DND-41 (cell line): ENCODE measurements around the gene B3GALNT2.

ENCODE experiments used
- ATAC-seq: fragments of 200-7000 bp; cut with Tn5 transposase; 3 replicates; pipeline ENCODE4 v1.9.1; 2021; ENCODE audit warnings: low read depth; ENCODE audit not compliant: insufficient read depth
- DNase-seq: peaks from one replicate; pipeline ENCODE4 v3.0.0-alpha.2; 2020
- H2AFZ ChIP-seq: 2 replicates; pipeline ENCODE4 v1.6.0; 2012; ENCODE audit warnings: low read depth, low read length
- H3K27ac ChIP-seq: 2 replicates; pipeline ENCODE4 v1.5.1; 2012; ENCODE audit warnings: low read length, inconsistent platforms
- H3K27me3 ChIP-seq: fragments of 200-600 bp; sonication (generic); 2 replicates; pipeline ENCODE4 v1.6.0; 2012; ENCODE audit warnings: low read length, mild to moderate bottlenecking, inconsistent platforms; ENCODE audit not compliant: insufficient read depth, poor library complexity
- H3K36me3 ChIP-seq: 2 replicates; pipeline ENCODE4 v1.5.1; 2012; ENCODE audit warnings: low read length, inconsistent platforms; ENCODE audit not compliant: insufficient read depth
- H3K4me1 ChIP-seq: 2 replicates; pipeline ENCODE4 v1.5.1; 2012; ENCODE audit warnings: mild to moderate bottlenecking, low read length; ENCODE audit not compliant: insufficient read depth
- H3K4me2 ChIP-seq: 2 replicates; pipeline ENCODE4 v1.6.0; 2012; ENCODE audit warnings: mild to moderate bottlenecking, moderate library complexity, low read length, inconsistent platforms; ENCODE audit not compliant: insufficient read depth
- H3K4me3 ChIP-seq, 2 experiments: fragments of 200-600 bp in 1 of 2; shearing (Covaris generic) in 1 of 2; 2 replicates each; pipeline ENCODE4 v1.5.1; 2012 to 2016; ENCODE audit warnings: inconsistent platforms in 2 of 2, low read length in 2 of 2, mild to moderate bottlenecking in 2 of 2, low read depth in 1 of 2, moderate library complexity in 1 of 2
- H3K79me2 ChIP-seq: 2 replicates; pipeline ENCODE4 v1.6.0; 2012; ENCODE audit warnings: low read length, inconsistent platforms; ENCODE audit not compliant: insufficient read depth
- H3K9ac ChIP-seq: 2 replicates; pipeline ENCODE4 v1.6.0; 2012; ENCODE audit warnings: low read depth, mild to moderate bottlenecking, inconsistent platforms, low read length, moderate library complexity
- H3K9me3 ChIP-seq: 2 replicates; pipeline ENCODE4 v1.5.1; 2012; ENCODE audit warnings: low read length, moderate library complexity, mild to moderate bottlenecking, inconsistent platforms; ENCODE audit not compliant: insufficient read depth, severe bottlenecking
- H4K20me1 ChIP-seq: 2 replicates; pipeline ENCODE4 v1.6.0; 2012; ENCODE audit warnings: low read length; ENCODE audit not compliant: insufficient read depth
- CTCF ChIP-seq: IDR thresholded peaks from 2 replicates; pipeline ENCODE4 v1.5.1; 2012; ENCODE audit warnings: borderline replicate concordance, low read length, moderate library complexity, mild to moderate bottlenecking; ENCODE audit not compliant: poor library complexity, severe bottlenecking; ENCODE audit errors: extremely low read depth
- EZH2 ChIP-seq: IDR thresholded peaks from 3 replicates; pipeline ENCODE4 v1.6.1; 2012; ENCODE audit warnings: borderline replicate concordance, low read depth, mild to moderate bottlenecking, moderate library complexity, low read length, inconsistent platforms; ENCODE audit not compliant: severe bottlenecking

B3GALNT2 gene

GRCh38 chr1:235504122-235504493, at the start of gene B3GALNT2:
Gene B3GALNT2, minus strand, starts transcription at chr1:235504452. Its CDS starts 200 bp downstream, at chr1:235504252.
- H3K4me1 ChIP-seq: peaks cover 26% of the 10 kb centered on the region
- H3K27me3 ChIP-seq: no peaks in the 10 kb centered on the region
- peak within 1 kb of the TSS; percentile 90 for H3K27ac ChIP-seq
- TF ChIP-seq EZH2 (no peak), CTCF (no peak)
- H3K4me3 ChIP-seq: peak within 1 kb of the TSS; percentile 70 to 96
- no peaks in the 10 kb centered on the region for H3K9me3 ChIP-seq
- peaks cover 3% of the 10 kb centered on the region; the same call in 1 of the 2 replicates for H4K20me1 ChIP-seq
- peak within 1 kb of the TSS; percentile 99 for H3K4me2 ChIP-seq
- peak within 1 kb of the TSS; percentile 93 for H2AFZ ChIP-seq
- peak within 1 kb of the TSS; percentile 81 for H3K9ac ChIP-seq
- H3K36me3 ChIP-seq: no peaks in the 10 kb centered on the region; the same call in 1 of the 2 replicates
- ATAC-seq (peak; percentile 66), DNase-seq (no peak)
- peaks cover 53% of the 10 kb centered on the region for H3K79me2 ChIP-seq

GRCh38 chr1:235553112-235553551, 48.9 kb upstream of the B3GALNT2 start:
- H3K79me2 ChIP-seq: no peaks in the 10 kb centered on the region
- DNase-seq (no peak), ATAC-seq (no peak)
- no peaks in the 10 kb centered on the region for H3K4me1 ChIP-seq
- H3K9ac ChIP-seq: no peak overlapping the region
- H3K4me2 ChIP-seq: no peak overlapping the region
- H4K20me1 ChIP-seq: no peaks in the 10 kb centered on the region
- no peak overlapping the region for H2AFZ ChIP-seq
- H3K9me3 ChIP-seq: no peaks in the 10 kb centered on the region
- TF ChIP-seq CTCF (no peak), EZH2 (no peak)
- no peak overlapping the region for H3K4me3 ChIP-seq
- H3K36me3 ChIP-seq: no peaks in the 10 kb centered on the region
- no peak overlapping the region for H3K27ac ChIP-seq
- H3K27me3 ChIP-seq: no peaks in the 10 kb centered on the region

GRCh38 chr1:235552146-235552716, 48.0 kb upstream of the B3GALNT2 start:
- DNase-seq: no peak
- TF ChIP-seq CTCF (no peak), EZH2 (no peak)
- Histone ChIP-seq H3K4me3 (no peak overlapping the region), H3K27ac (no peak overlapping the region), H3K9me3 (no peaks in the 10 kb centered on the region), H3K79me2 (no peaks in the 10 kb centered on the region), H3K36me3 (no peaks in the 10 kb centered on the region), H3K9ac (no peak overlapping the region), H3K27me3 (peaks cover under 1% of the 10 kb centered on the region), H3K4me2 (no peak overlapping the region), H2AFZ (no peak overlapping the region), H4K20me1 (no peaks in the 10 kb centered on the region), H3K4me1 (no peaks in the 10 kb centered on the region)
- ATAC-seq: no peak
